Parathyroid adenoma (tissue), 2 donors: ENCODE measurements around the gene ADPRM.

Source experiments
- H2AFZ ChIP-seq: fragments of 300-600 bp; sonication (generic); one replicate; pipeline ENCODE4 v1.7.0; 2017; ENCODE audit warnings: antibody characterized with exemption, mild to moderate bottlenecking
- H3K27ac ChIP-seq: fragments of 300-600 bp; sonication (generic); one replicate; pipeline ENCODE4 v1.7.0; 2017
- H3K27me3 ChIP-seq: fragments of 300-600 bp; sonication (generic); one replicate; pipeline ENCODE4 v1.7.0; 2017; ENCODE audit warnings: low read length; ENCODE audit not compliant: control insufficient read depth, insufficient read depth
- H3K36me3 ChIP-seq: fragments of 300-600 bp; sonication (generic); one replicate; pipeline ENCODE4 v1.7.0; 2017; ENCODE audit warnings: low read length; ENCODE audit not compliant: control insufficient read depth, insufficient read depth
- H3K4me1 ChIP-seq: fragments of 300-600 bp; sonication (generic); one replicate; pipeline ENCODE4 v1.7.0; 2017; ENCODE audit warnings: control low read depth
- H3K4me2 ChIP-seq: fragments of 300-600 bp; sonication (generic); one replicate; pipeline ENCODE4 v1.7.0; 2017; ENCODE audit warnings: low read length
- H3K4me3 ChIP-seq: fragments of 300-600 bp; sonication (generic); one replicate; pipeline ENCODE4 v1.7.0; 2017; ENCODE audit warnings: low read depth, low read length
- H3K79me2 ChIP-seq: fragments of 300-600 bp; sonication (generic); one replicate; pipeline ENCODE4 v1.7.0; 2017; ENCODE audit warnings: control low read depth
- H3K9ac ChIP-seq: fragments of 300-600 bp; sonication (generic); one replicate; pipeline ENCODE4 v1.7.0; 2017; ENCODE audit warnings: mild to moderate bottlenecking
- H3K9me3 ChIP-seq: fragments of 300-600 bp; sonication (generic); one replicate; pipeline ENCODE4 v1.7.0; 2017; ENCODE audit warnings: low read length; ENCODE audit not compliant: control insufficient read depth
- TF ChIP-seq, protein P1 (sequence below): fragments of 300-600 bp; sonication (generic); IDR thresholded peaks from one replicate; pipeline ENCODE4 v1.7.0; 2017; ENCODE audit warnings: antibody characterized with exemption, mild to moderate bottlenecking
- donor health status: primary hyperparathyroidism.

Gene ADPRM

DNA sequence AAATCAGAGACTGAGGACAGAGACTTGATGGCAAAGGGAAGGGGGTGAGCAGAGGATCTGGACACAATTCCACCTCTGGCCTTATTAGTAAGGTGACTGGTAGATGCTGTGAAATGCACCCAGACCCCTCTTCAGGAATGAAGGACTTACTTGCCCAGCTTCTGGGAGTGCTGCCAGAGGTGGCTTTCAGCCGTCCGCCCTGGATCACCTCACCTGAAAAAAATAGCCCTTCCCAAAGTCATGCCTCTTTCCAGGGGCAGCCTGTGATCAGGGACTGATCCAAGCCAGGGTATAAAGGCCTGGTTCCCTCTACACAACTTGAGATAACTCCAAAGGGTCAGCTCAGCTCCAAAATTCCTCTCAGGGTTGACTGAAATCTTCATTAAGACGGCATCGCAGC lies 52.8 kb downstream of the ADPRM start:
- TF ChIP-seq, protein P1, sequence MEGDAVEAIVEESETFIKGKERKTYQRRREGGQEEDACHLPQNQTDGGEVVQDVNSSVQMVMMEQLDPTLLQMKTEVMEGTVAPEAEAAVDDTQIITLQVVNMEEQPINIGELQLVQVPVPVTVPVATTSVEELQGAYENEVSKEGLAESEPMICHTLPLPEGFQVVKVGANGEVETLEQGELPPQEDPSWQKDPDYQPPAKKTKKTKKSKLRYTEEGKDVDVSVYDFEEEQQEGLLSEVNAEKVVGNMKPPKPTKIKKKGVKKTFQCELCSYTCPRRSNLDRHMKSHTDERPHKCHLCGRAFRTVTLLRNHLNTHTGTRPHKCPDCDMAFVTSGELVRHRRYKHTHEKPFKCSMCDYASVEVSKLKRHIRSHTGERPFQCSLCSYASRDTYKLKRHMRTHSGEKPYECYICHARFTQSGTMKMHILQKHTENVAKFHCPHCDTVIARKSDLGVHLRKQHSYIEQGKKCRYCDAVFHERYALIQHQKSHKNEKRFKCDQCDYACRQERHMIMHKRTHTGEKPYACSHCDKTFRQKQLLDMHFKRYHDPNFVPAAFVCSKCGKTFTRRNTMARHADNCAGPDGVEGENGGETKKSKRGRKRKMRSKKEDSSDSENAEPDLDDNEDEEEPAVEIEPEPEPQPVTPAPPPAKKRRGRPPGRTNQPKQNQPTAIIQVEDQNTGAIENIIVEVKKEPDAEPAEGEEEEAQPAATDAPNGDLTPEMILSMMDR = no peak
- no peak overlapping the region for H3K9ac ChIP-seq
- no peaks in the 10 kb centered on the region for H3K79me2 ChIP-seq
- H3K9me3 ChIP-seq = no peaks in the 10 kb centered on the region
- no peaks in the 10 kb centered on the region for H3K4me1 ChIP-seq
- H3K36me3 ChIP-seq = no peaks in the 10 kb centered on the region
- H3K27me3 ChIP-seq = no peaks in the 10 kb centered on the region
- no peak overlapping the region for H3K27ac ChIP-seq
- no peak overlapping the region for H2AFZ ChIP-seq
- H3K4me2 ChIP-seq = no peak overlapping the region
- no peak overlapping the region for H3K4me3 ChIP-seq

DNA sequence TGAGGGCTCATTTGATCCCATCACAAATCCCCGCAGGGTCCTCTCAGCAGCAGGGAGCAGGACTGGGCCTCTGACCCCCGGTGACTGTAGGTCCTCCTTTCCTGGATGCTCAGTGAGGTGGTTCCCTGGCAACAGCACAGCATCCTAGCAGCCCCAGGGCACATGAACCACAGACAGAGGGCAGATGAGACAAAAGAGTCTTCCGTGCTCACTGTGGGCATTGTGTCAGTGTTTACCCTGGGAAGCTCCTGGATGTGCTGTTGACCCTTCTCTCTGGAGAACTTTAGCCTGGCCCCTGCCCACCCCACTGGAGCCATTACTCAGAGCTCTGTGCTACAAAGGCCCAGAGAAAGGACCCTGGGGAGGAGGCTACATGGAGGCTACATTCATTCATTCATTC lies 54.2 kb downstream of the ADPRM start:
- no peak overlapping the region for H2AFZ ChIP-seq
- no peaks in the 10 kb centered on the region for H3K27me3 ChIP-seq
- TF ChIP-seq, protein P1 = no peak
- H3K9me3 ChIP-seq = no peaks in the 10 kb centered on the region
- H3K4me3 ChIP-seq = no peak overlapping the region
- H3K36me3 ChIP-seq = no peaks in the 10 kb centered on the region
- no peak overlapping the region for H3K9ac ChIP-seq
- no peak overlapping the region for H3K27ac ChIP-seq
- H3K4me2 ChIP-seq = no peak overlapping the region
- no peaks in the 10 kb centered on the region for H3K79me2 ChIP-seq
- H3K4me1 ChIP-seq = no peaks in the 10 kb centered on the region

DNA sequence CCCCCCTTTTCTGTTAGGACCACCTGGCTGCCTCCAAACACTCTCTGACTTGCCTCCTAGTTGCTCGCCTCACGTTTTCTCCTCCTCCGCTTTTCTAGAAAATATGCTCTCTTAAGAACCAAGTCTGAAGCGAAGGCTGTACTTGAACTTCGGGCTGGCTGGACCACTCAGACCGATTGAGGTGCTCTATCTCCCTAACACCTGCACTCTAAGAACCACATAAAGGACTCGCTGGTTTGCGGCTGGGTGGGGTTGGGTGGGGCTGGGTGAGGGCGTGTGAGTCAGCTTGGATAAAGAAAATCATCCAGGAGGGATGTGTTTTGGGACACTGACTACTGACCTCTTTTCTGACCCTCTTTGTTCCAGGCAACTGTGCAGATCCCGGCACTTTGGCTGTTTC lies 55.3 kb downstream of the ADPRM start:
- Histone ChIP-seq H3K27ac (no peak overlapping the region), H3K4me1 (no peaks in the 10 kb centered on the region), H3K9ac (no peak overlapping the region)

DNA sequence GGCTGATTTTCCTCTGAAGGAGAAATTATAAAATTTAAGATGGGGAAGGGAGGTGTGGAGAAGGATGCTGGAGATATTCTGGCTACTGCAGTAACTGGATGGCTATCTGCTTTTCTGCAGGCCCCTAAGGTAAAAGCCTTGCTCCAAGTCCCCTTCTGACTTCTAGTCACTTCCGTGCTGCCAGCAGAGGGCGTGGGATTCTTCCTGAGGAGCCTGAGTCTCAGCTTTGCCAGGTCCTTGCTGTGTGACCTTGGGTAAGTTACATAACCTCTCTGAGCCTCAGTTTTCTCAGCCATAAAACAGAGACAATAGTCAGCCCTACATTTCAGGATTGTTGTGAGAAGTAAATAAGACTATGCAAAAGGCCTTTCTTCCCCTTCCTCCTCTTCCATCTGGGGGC lies 56.7 kb downstream of the ADPRM start:
- Histone ChIP-seq H3K4me1 (no peaks in the 10 kb centered on the region), H3K4me2 (no peak overlapping the region), H3K4me3 (no peak overlapping the region), H3K9ac (no peak overlapping the region), H3K27ac (no peak overlapping the region), H3K79me2 (no peaks in the 10 kb centered on the region), H3K9me3 (no peaks in the 10 kb centered on the region), H3K36me3 (no peaks in the 10 kb centered on the region), H3K27me3 (no peaks in the 10 kb centered on the region), H2AFZ (no peak overlapping the region)
- TF ChIP-seq, protein P1 = no peak

More for the DNA sequence above, 55.3 kb downstream of the ADPRM start:
- Histone ChIP-seq H3K36me3 (no peaks in the 10 kb centered on the region), H3K79me2 (no peaks in the 10 kb centered on the region), H3K9me3 (no peaks in the 10 kb centered on the region), H3K27me3 (no peaks in the 10 kb centered on the region), H2AFZ (no peak overlapping the region), H3K4me3 (no peak overlapping the region), H3K4me2 (no peak overlapping the region)
- TF ChIP-seq, protein P1 = no peak

DNA sequence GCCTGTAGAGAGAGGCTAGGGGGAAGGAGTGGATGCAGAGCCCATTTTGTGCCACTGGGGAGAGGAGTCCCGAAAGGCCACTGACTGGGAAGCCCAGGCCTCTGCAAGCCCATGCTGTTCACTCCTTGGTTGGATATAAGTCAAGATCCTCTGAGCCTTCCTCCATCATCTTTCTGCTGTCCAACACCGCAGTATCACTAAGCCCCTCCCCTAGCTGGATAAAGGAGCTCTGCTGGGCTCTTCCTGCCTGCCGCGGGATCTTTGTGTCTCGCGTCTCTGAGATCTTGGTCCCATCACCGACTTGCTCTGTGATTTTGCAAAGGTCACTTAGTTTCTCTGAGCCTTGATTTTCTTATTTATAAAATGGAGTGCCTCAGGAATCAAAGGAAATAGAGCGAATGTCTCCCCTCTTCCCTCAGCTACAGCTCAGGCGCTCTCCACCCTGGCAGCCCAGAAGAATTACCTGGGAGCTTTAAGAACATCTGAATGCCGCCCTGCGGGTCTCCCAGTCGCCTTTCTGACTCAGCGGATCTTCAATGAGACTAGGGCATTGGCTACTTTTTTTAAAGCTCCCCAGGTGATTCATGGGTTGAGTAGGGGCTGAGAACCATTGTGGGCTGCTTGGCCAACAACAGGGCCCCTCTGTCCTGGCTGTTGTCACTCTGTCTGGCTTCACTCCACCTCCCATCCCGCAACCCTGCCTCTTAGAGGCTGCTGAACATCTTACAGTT lies 57.6 kb downstream of the ADPRM start:
- Histone ChIP-seq H3K4me1 (no peaks in the 10 kb centered on the region), H3K9me3 (no peaks in the 10 kb centered on the region)

More for the DNA sequence above, 57.6 kb downstream of the ADPRM start:
- Histone ChIP-seq H3K27me3 (no peaks in the 10 kb centered on the region), H3K4me3 (no peak overlapping the region), H3K27ac (no peak overlapping the region), H3K79me2 (no peaks in the 10 kb centered on the region), H3K9ac (no peak overlapping the region), H3K4me2 (no peak overlapping the region), H3K36me3 (no peaks in the 10 kb centered on the region), H2AFZ (peak overlapping the region; percentile 84)
- TF ChIP-seq, protein P1 = no peak
